Inflammatory macrophage (primary cell): ENCODE results near the gene MSH6.

Experiments used
- DNase-seq, 2 donors: peaks; one replicate each; pipeline ENCODE4 v3.0.0-alpha.2; 2020 to 2022
- total RNA-seq, 18 experiments: gene quantifications; one replicate each; lab custom pipeline; 2026; ENCODE audit warnings: mixed read lengths in 6 of 18, inconsistent platforms in 2 of 18; lab: John Stamatoyannopoulos, UW

MSH6 gene
- 21.4 to 91.5 (median 65.2) reads per million in 18 experiments for total RNA-seq

DNA sequence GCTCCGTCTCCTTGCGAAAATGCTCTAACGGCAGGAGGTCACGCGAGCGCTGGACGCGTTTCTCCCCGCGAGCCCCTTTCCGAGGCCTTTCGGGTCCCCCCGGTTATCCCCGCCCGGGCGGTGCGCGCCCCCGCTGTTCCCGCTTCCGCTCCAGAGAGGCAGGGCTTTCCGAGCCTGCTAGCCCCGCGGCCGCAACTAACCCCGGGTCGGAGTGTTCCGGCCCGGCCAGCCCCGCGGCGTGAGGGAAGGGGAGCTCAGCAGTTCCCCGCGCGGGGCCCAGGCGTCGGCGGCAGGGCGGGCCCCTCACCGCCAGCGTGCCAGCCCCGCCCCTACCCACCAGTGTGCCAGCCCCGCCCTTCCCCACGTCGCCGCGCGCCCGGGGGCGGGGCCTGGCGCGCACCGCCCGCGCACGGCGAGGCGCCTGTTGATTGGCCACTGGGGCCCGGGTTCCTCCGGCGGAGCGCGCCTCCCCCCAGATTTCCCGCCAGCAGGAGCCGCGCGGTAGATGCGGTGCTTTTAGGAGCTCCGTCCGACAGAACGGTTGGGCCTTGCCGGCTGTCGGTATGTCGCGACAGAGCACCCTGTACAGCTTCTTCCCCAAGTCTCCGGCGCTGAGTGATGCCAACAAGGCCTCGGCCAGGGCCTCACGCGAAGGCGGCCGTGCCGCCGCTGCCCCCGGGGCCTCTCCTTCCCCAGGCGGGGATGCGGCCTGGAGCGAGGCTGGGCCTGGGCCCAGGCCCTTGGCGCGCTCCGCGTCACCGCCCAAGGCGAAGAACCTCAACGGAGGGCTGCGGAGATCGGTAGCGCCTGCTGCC is at the start of gene MSH6:
TSS of gene MSH6 (plus strand) at position 475 of the 815 bp plus-strand sequence. CDS start at position 564, 89 bp downstream.
- peak; percentile 90 to 95 for DNase-seq

DNA sequence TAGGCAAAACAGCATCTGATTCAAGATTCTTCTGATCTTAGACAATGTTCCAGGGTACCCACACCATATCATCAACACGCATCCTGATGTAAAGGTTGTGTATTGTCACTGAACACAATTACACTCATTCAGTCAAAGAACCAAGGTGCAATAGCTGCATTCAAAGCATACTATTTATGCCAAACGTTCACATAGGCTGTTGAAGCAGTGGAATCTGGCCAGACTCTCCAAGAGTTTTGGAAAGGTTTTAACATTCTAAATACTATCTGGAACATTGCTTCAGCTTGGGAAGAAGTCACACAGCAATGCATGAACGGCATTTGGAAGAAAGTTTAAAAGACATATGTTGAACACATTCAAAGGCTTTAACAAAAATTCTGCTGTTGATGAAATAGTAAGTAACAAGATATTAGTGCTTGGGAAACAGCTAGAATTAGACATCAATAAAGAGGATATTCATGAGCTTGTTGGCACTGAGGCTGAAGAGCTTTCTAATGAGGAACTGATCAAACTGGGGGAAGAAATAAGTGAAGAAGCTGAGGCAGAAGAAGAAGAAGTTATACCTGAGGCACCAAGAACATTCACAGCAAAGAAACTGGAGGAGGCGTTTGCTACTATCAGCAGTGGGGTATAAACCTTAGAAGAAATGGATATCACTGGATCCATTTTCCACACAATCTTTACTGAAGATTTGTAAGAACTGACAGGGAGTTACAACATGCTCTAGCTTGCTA is 47.6 kb upstream of the MSH6 start:
- no peak for DNase-seq

DNA sequence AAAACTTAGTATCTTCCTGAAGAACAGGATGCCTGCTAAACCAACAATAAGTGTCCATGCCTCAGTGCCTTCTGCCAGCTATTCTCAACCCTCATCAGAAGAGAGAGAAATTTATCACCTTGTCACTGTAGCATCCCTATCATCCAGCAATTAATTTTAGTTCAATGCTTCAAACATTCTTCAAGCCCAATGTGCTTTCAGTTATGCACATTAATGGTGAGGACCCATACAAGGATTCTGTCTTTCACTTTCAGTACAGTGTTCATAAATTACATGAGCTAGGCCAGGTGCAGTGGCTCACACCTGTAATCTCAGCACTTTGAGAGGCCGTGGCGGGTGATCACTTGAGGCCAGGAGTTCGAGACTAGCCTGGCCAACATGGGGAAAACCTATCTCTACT is 47.0 kb upstream of the MSH6 start:
- DNase-seq: no peak

GRCh38 chr2:47737191-47737975 is 45.6 kb upstream of the MSH6 start:
- DNase-seq: no peak

DNA sequence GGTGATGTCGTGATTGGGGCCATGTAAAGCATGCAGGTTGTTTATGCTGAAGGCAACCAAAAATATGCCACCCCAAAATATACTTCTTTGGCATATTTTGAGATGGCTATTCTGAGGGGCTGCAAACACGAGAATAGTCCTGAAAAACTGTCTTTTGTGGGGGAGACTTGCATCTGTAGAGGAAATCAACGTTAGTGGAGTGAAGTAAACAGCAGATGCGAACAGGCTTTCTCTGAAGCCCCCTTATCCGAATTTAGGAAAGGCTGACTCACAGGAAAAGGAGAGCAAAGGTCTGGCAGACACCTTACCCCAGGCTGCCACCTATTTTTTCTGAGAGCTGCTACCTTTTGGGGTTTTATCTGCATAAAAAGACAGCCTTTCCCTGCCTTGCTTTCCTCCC is 44.6 kb upstream of the MSH6 start:
- DNase-seq: no peak

DNA sequence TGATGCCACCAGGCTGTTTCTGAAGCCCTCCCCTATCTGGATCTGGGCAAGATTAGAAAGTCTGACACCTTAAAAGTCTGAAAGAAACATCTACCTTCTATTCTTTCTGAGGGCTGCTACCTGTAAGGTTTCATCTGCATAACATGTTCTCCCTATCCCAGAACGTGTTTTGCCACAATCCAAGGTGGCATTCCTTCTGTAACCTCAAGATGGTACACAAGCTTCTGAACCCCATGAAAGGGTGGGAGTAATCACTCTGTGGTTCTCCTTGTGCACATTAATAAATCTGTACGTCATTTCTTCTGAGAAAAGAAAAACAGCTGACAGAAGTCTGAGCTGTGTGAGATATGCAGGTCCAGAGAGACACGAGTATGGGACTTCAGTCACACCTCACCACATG is 41.8 kb upstream of the MSH6 start:
- no peak for DNase-seq

GRCh38 chr2:47741637-47742036 is 41.3 kb upstream of the MSH6 start:
- no peak for DNase-seq

GRCh38 chr2:47744074-47744473 is 38.9 kb upstream of the MSH6 start:
- DNase-seq: no peak

- DNase-seq: no peak
These were observed 35.1 kb upstream of the MSH6 start for GRCh38 chr2:47747878-47748277.

- no peak for DNase-seq
These were observed 31.0 kb upstream of the MSH6 start for GRCh38 chr2:47751856-47752414.

DNA sequence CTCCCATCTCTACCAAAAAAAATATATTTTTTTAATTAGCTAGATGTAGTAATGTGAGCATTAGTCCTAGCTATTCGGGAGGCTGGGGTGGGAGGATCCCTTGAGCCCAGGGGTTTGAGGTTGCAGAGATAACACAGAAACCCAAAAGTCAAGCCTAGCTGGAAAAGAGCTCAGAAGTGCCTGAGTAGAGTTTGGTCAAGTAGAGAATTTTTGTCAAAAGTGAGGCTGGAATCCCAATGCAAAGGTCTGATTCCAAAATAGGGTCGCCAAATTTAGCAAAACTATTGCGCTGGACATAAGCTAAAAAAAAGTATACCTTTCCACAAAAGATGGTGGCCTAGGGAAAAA is 15.5 kb upstream of the MSH6 start:
- no peak for DNase-seq

- peak; percentile 36 to 44 for DNase-seq
These were observed 14.9 kb upstream of the MSH6 start for GRCh38 chr2:47767880-47768609.

DNA sequence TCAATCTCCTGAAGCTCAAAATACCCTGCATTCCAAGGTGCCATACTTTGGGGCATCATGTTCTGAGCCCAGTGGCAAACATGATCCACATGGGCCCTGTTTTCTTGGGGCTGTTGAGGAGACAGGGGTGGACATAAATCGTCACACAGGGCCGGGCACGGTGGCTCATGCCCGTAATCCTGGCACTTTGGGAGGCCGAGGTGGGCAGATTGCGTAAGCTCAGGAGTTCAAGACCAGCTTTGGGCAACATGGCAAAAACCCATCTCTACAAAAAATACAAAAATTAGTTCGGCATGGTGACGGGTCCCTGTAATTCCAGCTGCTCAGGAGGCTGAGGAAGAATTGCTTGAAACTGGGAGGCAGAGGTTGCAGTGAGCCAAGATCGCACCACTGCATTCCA is 13.6 kb upstream of the MSH6 start:
- no peak for DNase-seq

DNA sequence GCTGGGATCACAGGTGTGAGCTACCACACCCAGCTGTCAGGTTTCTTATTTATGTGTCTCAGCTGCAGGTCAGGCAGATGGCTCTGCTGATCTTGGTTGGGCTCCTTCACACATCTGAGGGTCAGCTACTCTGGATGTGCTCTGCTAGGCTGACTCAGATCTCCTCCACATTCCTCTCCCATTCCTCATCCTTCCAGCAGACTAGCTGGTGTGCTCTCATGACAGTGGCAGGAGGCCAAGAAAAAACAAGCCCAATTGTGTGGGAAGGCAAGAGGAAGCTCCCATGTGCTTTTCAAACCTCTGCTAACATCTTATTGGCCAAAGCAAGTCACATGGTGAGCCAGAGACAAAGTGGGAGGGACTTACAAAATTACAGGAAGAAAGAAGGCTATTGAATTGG is 11.7 kb upstream of the MSH6 start:
- peak; percentile 84 to 92 for DNase-seq

DNA sequence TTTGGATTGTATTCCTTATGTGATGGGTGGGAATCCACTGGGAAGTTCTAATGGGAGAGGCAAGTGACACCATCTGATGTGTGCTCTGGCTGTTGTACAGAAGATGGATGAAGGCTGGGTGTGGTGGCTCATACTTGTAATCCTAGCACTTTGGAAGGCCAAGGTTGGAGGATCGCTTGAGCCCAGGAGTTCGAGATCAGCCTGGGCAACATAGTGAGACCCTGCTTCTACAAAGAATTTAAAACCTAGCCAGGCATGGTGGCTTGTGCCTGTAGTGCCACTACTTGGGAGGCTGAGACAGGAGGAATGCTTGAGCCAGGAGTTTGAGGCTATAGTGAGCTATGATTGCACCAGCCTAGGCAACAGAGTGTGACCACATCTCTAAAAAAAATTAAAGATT is 10.6 kb upstream of the MSH6 start:
- DNase-seq: no peak

DNA sequence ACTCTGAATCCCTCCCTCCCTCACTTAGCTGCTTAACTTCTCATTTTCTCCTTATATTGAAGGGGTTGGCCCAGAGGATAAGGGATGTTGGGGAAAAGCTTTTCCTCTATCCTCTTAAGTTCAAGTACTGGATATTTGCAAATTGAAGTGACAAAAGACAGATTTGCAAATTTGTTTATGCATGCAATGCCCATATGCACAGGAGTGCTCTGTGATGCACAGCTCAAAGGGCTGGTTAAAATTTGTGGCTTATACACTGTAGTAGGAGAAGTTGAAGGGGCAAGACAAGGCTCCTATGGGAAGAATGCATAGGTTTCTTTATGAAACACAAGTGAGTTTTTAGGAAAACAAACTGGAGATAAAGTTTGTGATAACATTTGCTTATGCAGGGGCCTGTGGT is 8.4 kb upstream of the MSH6 start:
- DNase-seq: no peak

GRCh38 chr2:47777277-47777937 is 5.5 kb upstream of the MSH6 start:
- DNase-seq: no peak

DNA sequence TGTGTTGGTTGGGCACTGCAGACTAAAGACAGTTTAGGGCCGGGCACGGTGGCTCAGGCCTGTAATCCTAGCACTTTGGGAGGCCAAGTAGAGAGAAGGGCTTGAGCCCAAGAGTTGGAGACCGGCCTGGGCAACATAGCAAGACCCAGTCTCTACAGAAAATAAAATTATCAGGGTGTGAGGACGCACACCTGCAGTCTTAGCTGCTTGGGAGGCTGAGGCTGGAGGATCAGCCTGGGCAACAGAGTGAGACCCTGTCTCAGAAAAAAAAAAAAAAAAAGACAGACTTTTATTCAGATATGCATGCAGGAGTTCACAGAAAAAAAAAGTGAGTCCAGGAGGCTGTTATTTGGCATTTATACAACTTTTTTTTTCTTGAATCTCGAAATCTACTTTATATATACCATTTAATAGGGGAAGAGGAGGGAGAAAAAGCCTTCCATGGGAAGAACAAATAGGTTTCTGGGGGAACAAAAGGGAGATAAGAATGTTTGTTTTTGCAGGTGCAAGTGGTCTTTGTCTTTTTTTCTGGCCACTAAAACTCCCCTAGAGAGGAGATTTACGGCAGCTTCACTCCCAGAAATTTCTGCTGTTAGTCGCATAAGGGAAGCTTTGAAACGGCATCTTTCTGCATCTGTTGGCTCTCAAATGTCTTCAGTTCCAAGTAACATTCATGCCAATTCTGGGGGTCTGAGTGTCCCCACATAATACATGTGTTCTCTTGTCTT is 4.1 kb upstream of the MSH6 start:
- DNase-seq: no peak

DNA sequence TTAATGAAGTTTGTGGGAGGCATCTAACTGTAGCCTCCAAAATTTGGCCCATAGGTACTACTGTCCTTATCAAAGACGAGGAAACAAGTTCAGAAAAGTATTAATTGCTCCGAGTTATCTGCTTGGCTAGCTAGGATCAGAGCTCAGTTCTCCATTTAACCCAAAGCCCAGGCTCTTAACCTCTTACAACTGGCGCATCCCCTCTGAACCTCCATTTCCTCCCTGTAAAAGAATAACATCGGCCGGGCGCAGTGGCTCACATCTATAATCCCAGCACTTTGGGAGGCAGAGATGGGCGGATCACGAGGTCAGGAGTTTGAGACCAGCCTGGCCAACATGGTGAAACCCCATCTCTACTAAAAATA is 3.5 kb upstream of the MSH6 start:
- no peak for DNase-seq

- no peak for DNase-seq
These were observed 619 bp upstream of the MSH6 start for GRCh38 chr2:47782381-47782670.
